IMR-90 (cell line): Measurements from ENCODE around the gene ARPC5. TPM values are rescaled to one million over a fixed set of nuclear protein-coding genes. Genes with fewer than 3 reads are reported as not detected.

Source experiments
- ATAC-seq: fragments of 200-7000 bp; cut with Tn5 transposase; 2 replicates; pipeline ENCODE4 v1.9.1; 2020; ENCODE audit warnings: low read depth, mild to moderate bottlenecking, moderate library complexity
- BruUV-seq: library from RNA; stranded (reverse); fragments of 400-500 nt; replicated peaks from 2 replicates; lab custom pipeline; 2021; lab: Mats Ljungman, UMichigan
- CTCF ChIA-PET: fragments of 300-600 bp; formaldehyde crosslinking; extraction: SDS; loops from one replicate; lab custom pipeline; 2021; ENCODE audit warnings: antibody characterized with exemption; lab: Yijun Ruan, JAX
- POLR2A ChIA-PET: fragments of 300-600 bp; sonication (Branson Sonifier 250); formaldehyde crosslinking; loops from one replicate; lab custom pipeline; 2022; ENCODE audit warnings: antibody characterized with exemption; ENCODE audit not compliant: unreplicated experiment; lab: Charles Lee
- DNase-seq: peaks from one replicate; pipeline ENCODE4 v3.0.0; 2013
- H2AFZ ChIP-seq: replicated peaks from 2 replicates; pipeline ENCODE3; 2013; ENCODE audit warnings: low read length, mild to moderate bottlenecking; ENCODE audit not compliant: poor library complexity
- H2AK5ac ChIP-seq: 2 replicates; pipeline ENCODE4 v1.6.1; 2013; ENCODE audit warnings: low read depth, low read length, inconsistent platforms
- H2AK9ac ChIP-seq: replicated peaks from 2 replicates; pipeline ENCODE3; 2013; ENCODE audit warnings: mild to moderate bottlenecking, low read depth, low read length, moderate library complexity; ENCODE audit not compliant: poor library complexity
- H2BK120ac ChIP-seq: 2 replicates; pipeline ENCODE4 v1.6.1; 2013; ENCODE audit warnings: low read depth, low read length, inconsistent platforms
- H2BK15ac ChIP-seq: 3 replicates; pipeline ENCODE4 v1.6.1; 2013; ENCODE audit warnings: low read depth, low read length, inconsistent platforms
- H2BK20ac ChIP-seq: 2 replicates; pipeline ENCODE4 v1.6.1; 2013; ENCODE audit warnings: low read depth, mild to moderate bottlenecking, inconsistent platforms, low read length, moderate library complexity
- H2BK5ac ChIP-seq: 2 replicates; pipeline ENCODE4 v1.6.1; 2013; ENCODE audit warnings: mild to moderate bottlenecking, low read depth, low read length, inconsistent platforms; ENCODE audit not compliant: poor library complexity, severe bottlenecking
- H3K14ac ChIP-seq: replicated peaks from 2 replicates; pipeline ENCODE4 v1.6.1; 2013; ENCODE audit warnings: low read depth, low read length, inconsistent platforms
- H3K18ac ChIP-seq: 2 replicates; pipeline ENCODE4 v1.6.1; 2013; ENCODE audit warnings: low read depth, low read length, control low read depth
- H3K23ac ChIP-seq: 2 replicates; pipeline ENCODE4 v1.6.1; 2013; ENCODE audit warnings: low read depth, low read length, inconsistent platforms
- H3K27ac ChIP-seq: 2 replicates; pipeline ENCODE4 v1.5.1; 2013; ENCODE audit warnings: mild to moderate bottlenecking, control low read depth, low read length; ENCODE audit not compliant: insufficient read depth
- H3K27me3 ChIP-seq: 2 replicates; pipeline ENCODE4 v1.6.1; 2013; ENCODE audit warnings: low read length; ENCODE audit not compliant: control insufficient read depth, insufficient read depth
- H3K36me3 ChIP-seq: 2 replicates; pipeline ENCODE4 v1.6.1; 2013; ENCODE audit warnings: low read length, mixed read lengths; ENCODE audit not compliant: control insufficient read depth, insufficient read depth
- H3K4ac ChIP-seq: 2 replicates; pipeline ENCODE4 v1.6.1; 2013; ENCODE audit warnings: low read depth, low read length, inconsistent platforms
- H3K4me1 ChIP-seq: 2 replicates; pipeline ENCODE4 v1.6.1; 2013; ENCODE audit warnings: low read length, mixed read lengths; ENCODE audit not compliant: control insufficient read depth, insufficient read depth
- H3K4me2 ChIP-seq: 2 replicates; pipeline ENCODE4 v1.6.1; 2013; ENCODE audit warnings: low read depth, mild to moderate bottlenecking, control low read depth, low read length, moderate library complexity
- H3K4me3 ChIP-seq: 2 replicates; pipeline ENCODE4 v1.5.1; 2013; ENCODE audit warnings: low read depth, mild to moderate bottlenecking, control low read depth, low read length, moderate library complexity; ENCODE audit not compliant: insufficient read depth
- H3K56ac ChIP-seq: 2 replicates; pipeline ENCODE4 v1.6.1; 2013; ENCODE audit warnings: low read length, inconsistent platforms; ENCODE audit not compliant: insufficient read depth; ENCODE audit errors: extremely low read depth
- H3K79me1 ChIP-seq, 2 experiments: 2 replicates each; pipeline ENCODE4 v1.6.1; 2013; ENCODE audit warnings: low read length in 2 of 2, inconsistent platforms in 1 of 2, low read depth in 1 of 2
- H3K9ac ChIP-seq: 2 replicates; pipeline ENCODE4 v1.6.1; 2013; ENCODE audit warnings: low read depth, low read length, control low read depth
- H3K9me1 ChIP-seq: 2 replicates; pipeline ENCODE4 v1.6.1; 2013; ENCODE audit warnings: low read length, inconsistent platforms; ENCODE audit not compliant: insufficient read depth
- H3K9me3 ChIP-seq: 2 replicates; pipeline ENCODE4 v1.6.1; 2013; ENCODE audit warnings: low read length; ENCODE audit not compliant: control insufficient read depth, insufficient read depth
- H4K20me1 ChIP-seq: 2 replicates; pipeline ENCODE4 v1.6.1; 2013; ENCODE audit warnings: low read length, inconsistent platforms; ENCODE audit not compliant: insufficient read depth
- H4K5ac ChIP-seq: 2 replicates; pipeline ENCODE4 v1.6.1; 2013; ENCODE audit warnings: mild to moderate bottlenecking, low read depth, low read length, control low read depth
- H4K8ac ChIP-seq, 2 experiments: 2 replicates each; pipeline ENCODE4 v1.6.1; 2013; ENCODE audit warnings: low read depth in 2 of 2, low read length in 2 of 2, control low read depth in 1 of 2, inconsistent platforms in 1 of 2
- H4K91ac ChIP-seq: 2 replicates; pipeline ENCODE4 v1.6.1; 2013; ENCODE audit warnings: low read depth, low read length, inconsistent platforms; ENCODE audit not compliant: insufficient read depth
- BHLHE40 ChIP-seq: fragments of 150-350 bp; IDR thresholded peaks from 2 replicates; pipeline ENCODE4 v1.6.1; 2016; ENCODE audit warnings: mild to moderate bottlenecking, low read depth, low read length
- CEBPB ChIP-seq: IDR thresholded peaks from 2 replicates; pipeline ENCODE4 v1.6.1; 2012; ENCODE audit warnings: low read depth, low read length, improper control_type of control experiment
- CHD1 ChIP-seq: IDR thresholded peaks from 2 replicates; pipeline ENCODE4 v1.6.1; 2012; ENCODE audit warnings: low read depth, low read length, improper control_type of control experiment
- CTCF ChIP-seq: conservative IDR thresholded peaks from 2 replicates; pipeline ENCODE4 v1.5.1; 2012; ENCODE audit warnings: mild to moderate bottlenecking, low read depth, low read length, improper control_type of control experiment
- ELK1 ChIP-seq: fragments of 150-350 bp; IDR thresholded peaks from 2 replicates; pipeline ENCODE4 v1.6.1; 2016; ENCODE audit warnings: low read depth, mild to moderate bottlenecking, low read length, moderate library complexity, borderline replicate concordance
- FOS ChIP-seq: fragments of 150-350 bp; IDR thresholded peaks from 2 replicates; pipeline ENCODE4 v1.6.1; 2016; ENCODE audit warnings: low read depth, low read length
- MAFK ChIP-seq: IDR thresholded peaks from 2 replicates; pipeline ENCODE4 v1.6.1; 2012; ENCODE audit warnings: low read depth, low read length, improper control_type of control experiment
- MAZ ChIP-seq: IDR thresholded peaks from 2 replicates; pipeline ENCODE4 v1.6.1; 2012; ENCODE audit warnings: low read depth, mild to moderate bottlenecking, low read length, improper control_type of control experiment, moderate library complexity, borderline replicate concordance
- MXI1 ChIP-seq: IDR thresholded peaks from 2 replicates; pipeline ENCODE4 v1.6.1; 2012; ENCODE audit warnings: low read depth, mild to moderate bottlenecking, low read length, moderate library complexity, borderline replicate concordance
- NFE2L2 ChIP-seq: fragments of 150-350 bp; IDR thresholded peaks from 2 replicates; pipeline ENCODE4 v1.6.1; 2016; ENCODE audit warnings: low read depth, mild to moderate bottlenecking, low read length
- POLR2A ChIP-seq: IDR thresholded peaks from 2 replicates; pipeline ENCODE4 v1.6.1; 2012; ENCODE audit warnings: mild to moderate bottlenecking, low read depth, low read length
- RAD21 ChIP-seq: IDR thresholded peaks from 2 replicates; pipeline ENCODE4 v1.6.1; 2012; ENCODE audit warnings: low read length, improper control_type of control experiment
- RCOR1 ChIP-seq: IDR thresholded peaks from 2 replicates; pipeline ENCODE4 v1.6.1; 2012; ENCODE audit warnings: mild to moderate bottlenecking, low read length, improper control_type of control experiment; ENCODE audit not compliant: insufficient replicate concordance
- RFX5 ChIP-seq: IDR thresholded peaks from 2 replicates; pipeline ENCODE4 v1.8.0; 2012; ENCODE audit warnings: low read depth, mild to moderate bottlenecking, low read length, moderate library complexity
- SMC3 ChIP-seq: fragments of 150-350 bp; IDR thresholded peaks from 2 replicates; pipeline ENCODE4 v1.6.1; 2016; ENCODE audit warnings: low read depth, mild to moderate bottlenecking, antibody characterized with exemption, low read length, moderate library complexity
- dilution Hi-C: fragments of 300-500 bp; cut with HindIII; formaldehyde crosslinking; loops from one replicate; pipeline ENCODE4 v1.14.3; 2018; ENCODE audit warnings: low sequenced_read_pairs; ENCODE audit not compliant: unreplicated experiment
- in situ Hi-C: fragments of 300-500 bp; cut with MboI; formaldehyde crosslinking; loops from 3 replicates; pipeline ENCODE4 v1.14.3; 2019; ENCODE audit warnings: low sequenced_read_pairs, inconsistent platforms, mixed read lengths
- intact Hi-C: fragments of 100-400 bp; cut with micrococcal nuclease; formaldehyde crosslinking; loops from 2 replicates; pipeline ENCODE4 v1.10.0; 2022
- polyA plus RNA-seq, 3 experiments: library from polyadenylated mRNA; depleted of rRNA; stranded (reverse); fragments of >200 nt; gene quantifications; 2 replicates each; pipeline ENCODE4 v1.2.3, GENCODE V29; 2012; ENCODE audit warnings: low replicate concordance in 1 of 3
- total RNA-seq: library from RNA; depleted of rRNA; stranded (reverse); fragments of >200 nt; gene quantifications from 2 replicates; pipeline ENCODE4 v1.2.3, GENCODE V29; 2012
- TF ChIP-seq, protein P1 (sequence below): fragments of 150-350 bp; IDR thresholded peaks from 2 replicates; pipeline ENCODE4 v1.6.1; 2017; ENCODE audit warnings: mild to moderate bottlenecking, antibody characterized with exemption, low read length, low read depth

Gene ARPC5
- total and polyA plus RNA-seq, 2 of the 4 experiments (the other 2 are of a cell fraction): 132 to 212 TPM

- intact Hi-C loops: no loop called here
- Histone ChIP-seq H2AK9ac (no peak overlapping the region), H2BK15ac (no peak overlapping the region), H2BK20ac (no peak overlapping the region), H3K4me1 (no peaks in the 10 kb centered on the region; the same call in 1 of the 2 replicates), H3K18ac (no peak overlapping the region), H3K36me3 (no peaks in the 10 kb centered on the region), H4K20me1 (no peaks in the 10 kb centered on the region), H2AK5ac (no peak overlapping the region), H3K23ac (no peak overlapping the region), H2AFZ (no peak overlapping the region), H4K91ac (no peak overlapping the region), H3K9me3 (no peaks in the 10 kb centered on the region), H3K9ac (no peak overlapping the region), H4K8ac (no peak overlapping the region), H3K56ac (no peak overlapping the region), H3K79me1 (peaks cover 0 to 4% of the 10 kb centered on the region in 2 experiments; a peak in 2 of 4 replicates), H3K4me2 (no peak overlapping the region), H3K27me3 (no peaks in the 10 kb centered on the region), H3K4ac (no peak overlapping the region), H2BK5ac (no peak overlapping the region), H3K4me3 (no peak overlapping the region), H3K9me1 (no peaks in the 10 kb centered on the region), H3K27ac (no peak overlapping the region), H2BK120ac (no peak overlapping the region), H3K14ac (no peak overlapping the region), H4K5ac (no peak overlapping the region)
- BruUV-seq: no TSS peak
- no peak for DNase-seq
- CTCF ChIA-PET: interaction anchor here (1.4 to 2.4 kb wide), 2 partner anchors 10 to 20 kb away, joined by 4 to 8 read pairs; no protein-coding TSS in a partner anchor
- no peak for TF ChIP-seq CEBPB
- no peak for TF ChIP-seq MAFK
- no peak for TF ChIP-seq FOS
- TF ChIP-seq, protein P1, sequence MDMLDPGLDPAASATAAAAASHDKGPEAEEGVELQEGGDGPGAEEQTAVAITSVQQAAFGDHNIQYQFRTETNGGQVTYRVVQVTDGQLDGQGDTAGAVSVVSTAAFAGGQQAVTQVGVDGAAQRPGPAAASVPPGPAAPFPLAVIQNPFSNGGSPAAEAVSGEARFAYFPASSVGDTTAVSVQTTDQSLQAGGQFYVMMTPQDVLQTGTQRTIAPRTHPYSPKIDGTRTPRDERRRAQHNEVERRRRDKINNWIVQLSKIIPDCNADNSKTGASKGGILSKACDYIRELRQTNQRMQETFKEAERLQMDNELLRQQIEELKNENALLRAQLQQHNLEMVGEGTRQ: no peak
- no peak for TF ChIP-seq MXI1
- no peak for TF ChIP-seq POLR2A
- no peak for TF ChIP-seq MAZ
- TF ChIP-seq SMC3: no peak
- TF ChIP-seq CTCF: no peak
- no peak for TF ChIP-seq RAD21
- no peak for TF ChIP-seq CHD1
- TF ChIP-seq RCOR1: no peak
- no peak for TF ChIP-seq NFE2L2
- no peak for TF ChIP-seq BHLHE40
- no peak for TF ChIP-seq ELK1
- TF ChIP-seq RFX5: no peak
- dilution Hi-C loops: no loop called here
- POLR2A ChIA-PET: no interaction called here
- no peak for ATAC-seq
- in situ Hi-C loops: no loop called here
These were observed 39.8 kb upstream of the ARPC5 start for GRCh38 chr1:183675381-183675780.
